Stimulated activated CD8-positive, alpha-beta memory T cell treated with anti-CD3 and anti-CD28 coated beads, Interleukin-12 subunit alpha, Interleukin-12 subunit beta, amount 100 ng/mL, for 24 hours (primary cell): ENCODE data around the gene TES.
"Not testable (repeated sequence)": the region's sequence is repeated elsewhere in the genome, so short reads cannot be mapped to it uniquely, and the experiment has no call there.

Experiments used
- DNase-seq: peaks from one replicate; pipeline ENCODE4 v3.0.0-alpha.2; 2020; ENCODE audit errors: extremely low read depth

Gene TES, protein sequence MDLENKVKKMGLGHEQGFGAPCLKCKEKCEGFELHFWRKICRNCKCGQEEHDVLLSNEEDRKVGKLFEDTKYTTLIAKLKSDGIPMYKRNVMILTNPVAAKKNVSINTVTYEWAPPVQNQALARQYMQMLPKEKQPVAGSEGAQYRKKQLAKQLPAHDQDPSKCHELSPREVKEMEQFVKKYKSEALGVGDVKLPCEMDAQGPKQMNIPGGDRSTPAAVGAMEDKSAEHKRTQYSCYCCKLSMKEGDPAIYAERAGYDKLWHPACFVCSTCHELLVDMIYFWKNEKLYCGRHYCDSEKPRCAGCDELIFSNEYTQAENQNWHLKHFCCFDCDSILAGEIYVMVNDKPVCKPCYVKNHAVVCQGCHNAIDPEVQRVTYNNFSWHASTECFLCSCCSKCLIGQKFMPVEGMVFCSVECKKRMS

DNA sequence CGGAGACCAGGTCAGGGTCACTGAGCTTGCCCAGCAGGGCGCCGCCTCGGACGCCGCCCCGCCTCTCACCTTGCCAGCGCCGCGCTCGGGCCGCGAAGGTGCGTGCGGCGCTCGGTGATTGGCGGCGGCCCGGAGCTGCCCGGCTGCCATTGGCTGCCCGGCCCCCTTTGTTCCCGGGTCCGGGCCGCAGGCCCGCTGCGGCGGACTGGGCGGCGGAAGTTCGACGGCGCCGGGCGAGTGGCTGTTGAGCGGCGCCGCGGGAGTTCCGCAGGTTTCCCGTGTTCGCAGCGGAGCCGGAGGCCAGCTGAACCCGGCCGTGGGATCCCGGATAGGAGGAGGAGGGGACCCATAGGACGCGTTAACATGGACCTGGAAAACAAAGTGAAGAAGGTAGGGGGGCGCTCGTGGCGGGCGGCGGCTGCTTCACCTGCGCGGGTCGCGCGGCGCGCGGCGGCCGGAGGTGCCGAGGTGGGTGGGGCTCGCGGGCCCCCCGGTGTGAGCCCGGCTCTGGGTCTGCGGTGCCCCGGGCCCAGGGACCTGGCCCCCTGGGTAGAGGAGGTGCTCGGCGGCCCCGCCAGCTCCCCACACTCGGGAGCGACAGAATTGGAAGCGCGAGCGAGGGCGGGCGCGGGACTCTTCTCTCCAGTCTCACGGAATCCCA lies at the start of gene TES:
Gene TES, plus strand, starts transcription at position 195 of the 661 bp plus-strand sequence. Its CDS starts 169 bp downstream, at position 364.
- DNase-seq, result peak; percentile 20

DNA sequence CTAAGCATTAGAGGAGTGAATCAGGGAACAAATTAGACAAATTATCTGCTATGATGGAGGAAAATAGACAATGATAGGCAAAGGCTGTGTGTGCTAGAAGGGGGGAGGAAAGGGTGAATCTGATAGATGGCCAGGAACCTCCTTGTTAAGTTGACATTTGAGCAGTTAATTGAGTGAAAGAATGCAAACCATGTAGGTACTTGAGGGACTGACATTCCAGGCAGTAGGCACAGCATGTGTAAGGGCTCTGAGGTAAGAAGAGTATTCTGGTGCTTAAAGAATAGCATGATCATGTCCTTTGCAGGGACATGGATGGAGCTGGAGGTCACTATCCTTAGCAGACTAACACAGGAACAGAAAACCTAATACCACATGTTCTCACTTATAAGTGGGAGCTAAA lies 48.6 kb upstream of the TES start:
- DNase-seq, result no peak

DNA sequence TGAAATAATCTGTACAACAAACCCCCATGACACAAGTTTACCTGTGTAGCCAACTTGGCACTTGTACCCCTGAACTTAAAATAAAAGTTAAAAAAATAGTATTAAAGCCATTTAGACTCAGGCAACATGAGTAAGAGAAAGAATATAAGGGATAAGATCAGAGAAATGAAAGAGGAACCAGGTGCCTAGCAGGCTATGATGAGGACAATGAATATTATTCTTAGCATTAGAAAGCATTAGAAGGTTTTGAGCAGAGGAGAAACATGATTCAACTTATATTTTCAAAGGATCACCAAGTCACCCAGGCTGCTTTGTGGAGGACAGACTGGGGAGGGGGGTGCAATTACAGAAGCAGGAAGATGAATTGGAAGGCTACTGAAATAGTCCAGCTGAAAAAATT lies 48.1 kb upstream of the TES start:
- DNase-seq, result no peak

DNA sequence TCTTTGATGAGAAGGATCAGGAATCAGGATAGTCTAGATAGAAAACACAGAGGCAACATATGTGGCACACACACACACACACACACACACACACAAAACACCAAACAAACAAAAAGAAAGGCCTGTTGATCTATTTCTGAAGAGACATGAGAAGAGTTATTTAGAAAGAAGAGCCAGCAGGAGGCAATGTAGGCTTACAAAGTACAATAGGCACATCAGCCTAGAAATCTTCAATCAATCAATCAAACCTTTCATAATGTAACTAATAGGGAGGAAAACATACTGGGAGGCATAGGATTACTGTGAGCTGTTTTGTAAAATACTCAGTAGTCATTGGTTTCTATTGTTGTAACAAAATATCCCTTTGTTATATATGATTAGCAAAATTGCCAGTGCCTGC lies 47.3 kb upstream of the TES start:
- DNase-seq, result no peak

DNA sequence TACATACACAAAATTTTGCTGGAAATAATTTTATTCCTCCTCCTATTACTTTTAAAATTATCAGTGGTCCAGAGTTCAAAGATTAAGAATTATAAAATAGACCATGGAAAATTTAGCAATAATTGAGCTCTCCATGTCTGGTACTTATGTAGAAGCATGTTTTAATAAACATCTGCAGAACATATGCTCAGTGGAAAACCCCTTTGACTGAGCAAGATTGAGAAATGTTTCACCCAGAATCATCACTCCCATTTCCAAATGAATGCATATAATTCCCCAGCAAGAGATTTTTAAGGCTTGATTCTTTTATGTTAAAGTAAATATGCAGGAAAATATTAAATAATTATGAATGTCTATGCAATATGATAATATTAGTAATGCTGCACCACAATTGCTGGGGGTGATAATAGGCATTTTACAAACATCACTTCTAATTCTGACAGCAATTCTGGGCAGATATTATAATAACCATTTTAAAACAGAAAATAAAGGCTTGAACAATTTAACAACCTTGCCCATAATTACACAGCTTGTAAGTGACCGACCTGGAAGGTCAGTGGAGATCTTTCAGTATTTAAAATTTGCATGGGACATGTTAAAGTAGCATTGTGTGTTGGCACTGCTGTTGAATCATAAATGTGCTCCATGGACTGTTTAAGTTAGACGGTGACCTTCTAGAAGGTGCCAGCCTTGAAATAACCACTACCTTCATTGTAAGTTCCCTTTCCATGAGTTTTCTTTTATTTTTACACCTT lies 45.6 kb upstream of the TES start:
- no peak for DNase-seq

DNA sequence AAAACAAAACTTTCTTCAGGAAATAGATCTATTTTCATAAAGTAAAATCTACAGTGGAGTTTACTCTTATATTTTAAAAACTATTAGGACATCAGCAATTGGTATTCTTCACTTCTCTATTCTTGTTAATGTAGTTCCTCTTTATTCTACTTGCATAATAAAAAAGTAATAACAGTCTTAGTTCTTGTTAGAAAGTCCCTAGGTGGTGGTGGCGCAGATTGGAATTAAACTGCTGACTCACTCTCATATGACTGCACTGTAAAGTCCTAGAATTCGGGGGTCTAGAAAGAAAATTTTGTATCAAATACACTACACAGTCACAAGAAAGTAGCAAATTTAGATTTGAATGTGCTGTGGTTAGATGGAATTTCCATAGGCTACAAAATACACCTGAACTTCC lies 44.6 kb upstream of the TES start:
- DNase-seq, result no peak

DNA sequence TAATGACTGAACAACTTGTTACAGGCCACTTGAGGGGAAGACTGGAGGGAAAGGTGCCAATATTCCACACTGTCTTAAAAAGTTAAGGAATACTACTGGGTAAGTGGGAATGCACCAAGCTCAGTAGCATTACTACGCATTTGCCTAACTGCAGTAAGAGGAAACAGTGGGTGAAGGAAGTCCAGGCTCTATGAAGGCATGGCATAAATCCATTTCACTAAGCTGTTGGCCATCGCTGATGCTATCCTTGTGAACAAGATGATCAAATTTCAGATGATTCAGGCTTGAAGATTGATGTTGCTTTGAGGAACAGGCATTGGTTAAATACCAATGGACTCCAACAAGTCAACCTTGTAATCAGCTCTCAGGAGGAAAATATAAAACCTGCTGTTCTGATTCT lies 44.2 kb upstream of the TES start:
- no peak for DNase-seq

DNA sequence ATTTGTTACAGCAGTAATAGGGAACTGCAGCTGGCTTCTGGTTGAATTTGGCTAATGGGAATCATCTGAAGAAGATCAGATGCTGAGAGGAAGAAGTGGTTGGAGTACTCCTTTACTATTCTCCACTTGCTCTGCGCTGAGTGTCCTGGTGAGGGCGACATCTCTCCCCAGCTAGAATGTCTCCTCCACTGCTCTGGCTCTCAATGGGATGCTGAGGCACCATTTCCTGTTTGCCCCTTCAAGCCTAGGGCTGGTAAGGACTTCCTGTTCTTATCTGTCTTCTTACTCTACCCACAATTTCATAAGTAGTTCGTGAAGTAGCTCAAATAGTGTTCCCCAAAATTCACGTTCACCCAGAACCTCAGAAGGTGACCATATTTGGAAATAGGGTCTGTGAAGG lies 43.2 kb upstream of the TES start:
- no peak for DNase-seq

DNA sequence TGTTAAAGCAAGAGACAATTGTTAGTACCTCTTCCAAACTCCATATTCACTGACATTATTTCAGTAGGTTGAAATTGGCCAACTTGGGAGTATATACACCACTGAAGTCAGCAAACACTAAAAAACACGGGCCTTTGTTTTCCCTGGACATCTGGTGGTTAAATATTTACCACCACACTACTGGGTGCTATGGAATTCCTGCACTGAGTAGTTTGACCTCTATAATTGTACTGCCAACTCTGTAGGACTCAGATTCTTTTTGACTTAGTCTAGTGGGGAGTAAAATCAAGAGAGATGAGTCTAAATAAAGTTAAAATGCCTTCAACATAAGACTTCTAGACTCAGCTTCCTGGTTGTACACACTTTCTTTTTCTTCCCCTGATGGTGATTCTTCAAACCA lies 41.3 kb upstream of the TES start:
- DNase-seq, result no peak

DNA sequence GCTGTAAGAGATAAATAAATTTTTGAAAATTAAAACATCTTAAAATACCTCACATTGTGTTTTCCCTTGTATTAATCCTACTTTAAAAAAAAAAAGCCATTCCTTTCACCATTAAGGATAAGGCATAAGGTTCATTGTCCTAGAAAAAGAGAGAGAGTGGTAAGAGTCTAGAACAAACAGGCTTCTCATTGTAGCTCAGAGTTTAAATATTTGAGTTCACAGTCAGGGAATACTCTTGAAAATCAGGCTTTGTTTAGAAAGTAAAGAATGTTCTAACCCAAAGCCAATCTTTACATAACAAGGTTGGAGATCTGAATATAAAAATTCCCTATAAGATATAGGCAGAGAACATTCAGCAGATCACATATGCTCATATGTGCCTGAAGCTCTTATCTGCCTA lies 40.2 kb upstream of the TES start:
- no peak for DNase-seq

DNA sequence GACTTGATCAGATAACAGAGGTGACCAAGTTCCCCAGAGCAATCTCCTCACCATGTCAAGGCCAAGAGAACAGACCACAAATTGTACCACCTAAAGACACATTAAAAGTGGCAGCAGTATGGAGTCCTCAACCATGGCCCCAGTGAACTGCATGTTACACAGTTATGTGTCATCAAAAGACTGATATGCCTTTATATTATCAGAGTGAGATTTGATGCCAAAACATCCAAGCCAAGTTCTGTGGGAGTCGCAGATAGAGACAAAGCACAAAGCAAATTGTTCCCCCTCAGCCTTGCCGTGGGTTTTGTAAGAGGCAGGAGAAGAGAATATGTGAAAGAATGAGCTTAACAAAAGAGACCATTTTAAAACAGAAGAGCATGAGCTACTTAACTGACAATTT lies 39.2 kb upstream of the TES start:
- DNase-seq, result no peak

DNA sequence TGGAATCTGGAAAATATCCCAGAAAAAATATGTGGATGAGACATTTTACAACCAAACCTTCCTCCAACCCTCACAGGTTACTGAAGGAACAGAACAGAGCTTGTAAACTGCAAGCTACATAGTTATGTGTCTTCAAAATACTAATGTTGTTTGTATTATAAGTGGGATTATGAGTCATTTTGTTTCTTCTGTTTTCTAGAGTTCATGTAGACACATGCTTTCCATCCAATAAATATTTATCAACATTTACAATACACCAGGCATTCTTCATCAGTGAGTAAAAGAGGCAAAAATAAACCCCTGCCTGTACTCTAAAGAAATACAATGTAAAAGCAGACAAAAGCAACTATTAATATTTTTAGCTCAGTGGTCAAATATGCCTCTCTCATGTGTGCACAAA lies 38.0 kb upstream of the TES start:
- DNase-seq, result no peak

DNA sequence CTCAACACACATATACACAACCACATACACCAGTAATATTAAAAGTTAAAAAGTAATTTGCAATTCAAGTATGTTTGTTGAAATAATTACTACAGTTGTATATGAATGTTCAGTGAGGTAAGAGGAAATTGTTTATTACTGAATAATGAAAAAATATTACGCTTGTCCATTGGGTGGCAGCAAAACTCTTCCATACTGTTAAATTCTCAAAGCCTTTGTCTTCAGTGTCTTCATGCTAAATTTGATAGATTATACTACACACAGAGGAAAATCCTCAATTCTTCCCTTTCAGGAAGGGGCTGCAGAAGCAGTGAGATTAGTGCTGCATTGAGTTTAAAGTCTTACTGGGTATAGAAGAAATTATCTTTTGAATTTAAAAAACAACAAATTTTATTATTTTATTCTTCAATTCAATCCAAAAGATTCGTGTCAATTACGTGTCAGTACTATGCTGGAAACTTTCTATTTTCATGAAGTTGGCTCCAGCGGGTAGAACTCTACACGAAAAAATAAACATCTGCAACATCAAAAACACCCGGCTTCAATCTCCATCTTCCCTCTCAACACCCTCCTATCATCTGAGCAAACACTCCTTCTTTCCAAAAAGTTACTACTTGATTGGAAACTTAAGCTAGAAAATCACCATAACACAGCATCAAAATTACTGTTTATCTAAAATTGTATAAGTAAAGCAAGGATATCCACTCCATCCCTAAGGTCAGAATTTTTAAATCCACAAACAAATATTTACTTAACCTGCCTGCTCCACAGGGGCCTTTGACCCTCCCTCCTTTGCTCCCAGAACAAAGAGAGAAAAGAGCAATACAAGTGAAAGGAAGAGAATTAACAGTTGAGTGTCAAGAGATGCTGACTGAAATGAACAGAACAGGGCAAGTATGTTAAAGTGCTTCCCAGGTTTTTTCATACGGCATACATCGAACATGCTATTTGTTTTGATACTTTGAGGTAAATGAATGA lies 37.0 kb upstream of the TES start:
- no peak for DNase-seq

DNA sequence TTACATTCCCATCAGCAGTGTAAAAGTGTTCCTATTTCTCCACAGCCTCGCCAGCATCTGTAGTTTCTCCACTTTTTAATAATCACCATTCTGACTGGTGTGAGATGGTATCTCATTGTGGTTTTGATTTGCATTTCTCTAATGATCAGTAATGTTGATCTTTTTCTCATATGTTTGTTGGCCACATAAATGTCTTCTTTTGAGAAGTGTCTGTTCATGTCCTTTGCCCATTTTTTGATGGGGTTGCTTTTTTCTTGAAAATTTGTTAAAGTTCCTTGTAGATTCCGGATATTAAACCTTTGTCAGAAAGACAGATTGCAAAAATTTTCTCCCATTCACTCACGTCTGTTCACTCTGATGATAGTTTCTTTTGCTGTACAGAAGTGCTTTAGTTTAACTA lies 35.2 kb upstream of the TES start:
- not testable (repeated sequence) for DNase-seq

DNA sequence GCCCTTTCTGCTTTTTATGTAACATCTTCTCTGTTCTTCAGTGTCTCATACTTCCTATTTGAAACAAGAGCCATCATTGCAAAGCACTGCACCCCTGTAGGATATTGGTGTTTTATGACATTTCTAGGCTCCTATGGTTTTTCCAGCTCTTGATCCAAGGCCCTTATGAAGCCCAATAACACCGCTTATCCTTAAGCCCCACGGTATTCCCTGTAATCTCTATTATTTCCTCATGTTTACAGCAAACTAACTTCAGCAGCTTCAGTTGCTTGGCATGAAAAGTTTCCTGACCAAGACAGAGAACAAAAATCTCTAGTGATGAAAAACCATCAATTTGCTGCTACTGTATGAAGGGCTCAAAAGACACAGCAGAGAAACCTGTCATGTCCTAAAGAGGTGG lies 34.1 kb upstream of the TES start:
- no peak for DNase-seq

DNA sequence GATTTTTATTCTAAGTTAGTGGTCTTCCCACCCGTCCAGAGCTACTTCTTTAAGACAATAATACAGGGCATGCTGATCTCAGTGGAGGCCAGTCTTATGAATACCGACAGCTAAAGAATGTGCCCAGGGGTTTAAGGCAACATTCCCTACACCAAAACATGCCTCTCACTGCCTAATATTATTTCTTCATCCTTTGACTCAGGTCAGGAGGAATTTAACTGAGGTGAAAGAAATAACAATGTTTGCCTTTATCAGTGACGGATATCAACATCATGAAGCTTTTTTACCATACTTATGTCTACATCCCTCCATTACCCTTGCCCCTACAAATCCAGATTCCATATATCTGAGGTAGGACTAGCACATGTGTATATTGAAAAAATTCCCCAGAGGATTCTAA lies 33.3 kb upstream of the TES start:
- no peak for DNase-seq

DNA sequence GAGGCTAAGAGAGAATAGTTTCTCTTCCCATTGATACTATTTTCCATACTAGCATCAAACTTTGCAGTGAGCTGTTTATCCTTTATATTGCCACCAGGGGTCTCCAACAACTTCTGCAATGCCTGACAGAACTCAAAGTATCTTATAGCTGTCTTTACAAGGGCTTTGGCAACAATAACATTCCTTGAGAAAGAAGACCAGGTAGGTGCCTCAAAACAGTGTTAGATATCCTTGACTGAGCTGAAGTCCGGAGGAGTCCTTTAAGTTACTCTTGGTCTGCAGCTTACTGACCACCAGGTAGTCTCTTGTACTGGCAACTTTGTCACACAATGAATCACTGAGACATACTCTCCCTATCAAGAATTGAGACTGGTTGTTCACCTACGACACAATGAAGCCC lies 30.0 kb upstream of the TES start:
- DNase-seq, result no peak

DNA sequence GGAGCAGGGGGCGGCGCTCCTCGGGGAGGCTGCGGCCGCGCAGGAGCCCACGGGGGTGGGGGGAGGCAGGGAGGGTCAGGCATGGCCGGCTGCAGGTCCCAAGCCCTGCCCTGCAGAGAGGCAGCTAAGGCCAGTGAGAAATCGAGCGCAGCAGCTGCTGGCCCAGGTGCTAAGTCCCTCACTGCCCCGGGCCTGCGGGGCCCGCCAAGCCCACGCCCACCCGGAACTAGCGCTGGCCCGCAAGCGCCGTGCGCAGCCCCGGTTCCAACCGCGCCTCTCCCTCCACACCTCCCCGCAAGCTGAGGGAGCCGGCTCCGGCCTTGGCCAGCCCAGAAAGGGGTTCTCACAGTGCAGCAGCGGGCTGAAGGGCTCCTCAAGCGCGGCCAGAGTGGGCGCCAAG lies 28.3 kb upstream of the TES start:
- DNase-seq, result no peak

DNA sequence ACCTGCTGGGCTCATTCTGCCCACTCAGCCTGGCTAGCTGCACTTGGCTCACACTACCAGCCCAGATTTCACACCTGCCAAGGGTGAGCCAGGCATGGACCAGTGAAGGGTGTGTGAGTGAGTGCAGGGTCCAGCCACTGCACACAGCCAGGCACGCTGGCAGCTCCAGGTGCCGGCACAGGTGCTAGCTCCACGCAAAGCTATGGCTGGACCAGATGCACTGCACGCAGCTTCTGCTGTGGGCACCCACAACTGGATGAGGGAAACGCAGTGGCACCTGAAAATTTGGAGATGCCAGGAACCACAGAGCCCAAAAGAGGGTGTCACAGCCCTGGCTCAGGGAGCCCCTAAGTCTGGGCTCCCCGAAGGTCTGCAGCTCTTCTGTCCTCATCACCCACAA lies 24.9 kb upstream of the TES start:
- DNase-seq, result no peak

DNA sequence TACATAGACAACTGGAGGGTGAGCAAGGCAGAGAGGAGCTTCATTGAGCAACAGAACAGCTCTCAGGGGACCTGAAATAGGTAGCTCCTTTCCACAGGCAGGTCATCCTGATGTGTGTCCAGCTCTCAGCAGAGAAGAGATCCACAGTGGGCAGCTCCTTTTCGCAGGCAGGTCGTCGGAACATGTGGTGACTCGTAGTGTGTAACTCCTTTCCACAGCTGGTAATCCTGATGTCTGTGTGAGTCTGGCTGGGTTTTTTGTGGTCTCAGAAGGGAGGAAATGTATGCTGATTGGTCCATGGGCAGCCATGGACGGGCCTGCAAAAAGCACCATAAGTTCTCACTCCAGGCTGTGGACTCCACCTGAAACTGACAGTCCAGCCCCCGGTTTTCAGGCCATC lies 24.4 kb upstream of the TES start:
- DNase-seq, result no peak

DNA sequence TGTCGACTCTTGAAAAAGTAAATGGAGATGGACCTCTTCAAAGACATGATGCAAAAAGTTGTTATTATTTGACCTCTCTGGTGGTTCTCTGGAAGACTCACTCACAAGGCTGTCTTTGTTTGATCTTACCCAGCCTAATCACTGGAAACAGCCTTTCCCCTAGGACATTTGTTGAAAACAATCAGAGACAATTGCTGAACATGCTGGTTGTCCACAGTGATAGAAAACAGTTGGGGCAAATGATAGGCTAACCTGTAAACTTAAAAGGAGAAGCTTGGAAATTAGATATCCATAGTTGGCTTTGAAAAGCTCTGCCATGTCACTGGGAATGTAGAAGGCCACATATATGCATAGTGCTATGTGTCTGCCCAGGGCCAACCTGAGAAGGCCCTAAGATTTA lies 22.9 kb upstream of the TES start:
- no peak for DNase-seq
